NCI-H1694 (cell line): ENCODE data around the gene UXT.
"Not testable (repeated sequence)": the region's sequence is repeated elsewhere in the genome, so short reads cannot be mapped to it uniquely, and the experiment has no call there.

Experiments used
- DNase-seq: peaks from one replicate; lab custom pipeline; 2025; lab: John Stamatoyannopoulos, UW

UXT gene

DNA sequence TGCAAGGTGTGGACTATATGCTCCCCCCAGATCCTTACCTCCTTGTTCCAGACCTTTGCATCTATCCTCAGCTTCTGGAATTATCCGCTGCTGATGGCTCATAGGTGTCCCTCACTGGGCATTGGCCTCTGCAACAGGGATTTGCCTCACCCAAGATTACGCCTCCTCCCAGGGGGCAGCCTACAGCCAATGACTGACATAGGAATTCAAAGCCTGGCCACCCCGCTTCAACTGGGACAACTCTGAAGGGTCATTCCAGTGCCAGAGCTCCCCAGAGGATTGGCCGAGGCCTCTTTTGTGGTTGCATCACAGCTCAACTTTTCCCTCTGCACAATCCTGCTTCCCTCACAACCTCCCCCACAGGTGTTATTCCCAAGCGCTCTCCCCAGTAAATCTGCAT, 44.4 kb downstream of the UXT start:
- no peak for DNase-seq

DNA sequence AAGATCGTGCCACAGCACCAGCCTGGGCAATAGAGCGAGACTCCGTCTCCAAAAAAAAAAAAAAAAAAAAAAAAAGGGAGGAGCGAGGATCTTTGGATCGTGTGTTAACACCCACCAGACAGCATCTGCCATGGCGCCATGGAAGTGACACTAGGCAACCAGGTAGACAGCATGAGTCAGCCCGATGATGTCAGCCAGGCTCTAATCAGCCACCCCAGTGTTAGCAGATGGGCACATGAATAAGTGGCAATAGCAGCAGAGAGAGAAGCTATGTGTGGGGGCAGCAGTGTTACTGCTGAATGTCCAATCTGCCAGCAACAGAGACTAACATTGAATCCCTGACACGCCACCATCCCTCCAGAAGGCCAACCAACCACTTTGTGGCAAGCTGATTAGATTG, 45.9 kb downstream of the UXT start:
- DNase-seq = no peak

GRCh38 chrX:47612418-47612817, 46.6 kb downstream of the UXT start:
- no peak for DNase-seq

- DNase-seq = no peak
Measured at GRCh38 chrX:47611926-47612325, 47.1 kb downstream of the UXT start.

DNA sequence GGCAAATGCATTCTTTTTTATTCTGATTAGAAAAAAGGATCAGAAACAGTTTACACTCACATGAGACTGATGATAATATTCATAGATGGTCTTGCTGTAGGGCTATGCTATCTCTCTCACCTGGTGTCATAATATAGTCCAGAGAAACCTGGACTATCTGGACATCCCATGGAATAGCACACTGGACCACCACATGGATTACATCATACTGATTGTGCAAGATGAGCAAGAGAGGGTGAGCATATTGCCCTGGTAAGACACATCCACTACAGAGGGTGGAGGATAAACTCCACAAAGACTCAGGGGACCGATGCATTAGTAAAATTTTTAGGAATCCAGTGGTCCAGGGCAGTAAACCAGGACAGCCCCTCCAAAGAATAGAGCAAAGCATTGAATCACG, 47.5 kb downstream of the UXT start:
- DNase-seq = no peak

GRCh38 chrX:47610511-47610910, 48.5 kb downstream of the UXT start:
- DNase-seq = no peak

DNA sequence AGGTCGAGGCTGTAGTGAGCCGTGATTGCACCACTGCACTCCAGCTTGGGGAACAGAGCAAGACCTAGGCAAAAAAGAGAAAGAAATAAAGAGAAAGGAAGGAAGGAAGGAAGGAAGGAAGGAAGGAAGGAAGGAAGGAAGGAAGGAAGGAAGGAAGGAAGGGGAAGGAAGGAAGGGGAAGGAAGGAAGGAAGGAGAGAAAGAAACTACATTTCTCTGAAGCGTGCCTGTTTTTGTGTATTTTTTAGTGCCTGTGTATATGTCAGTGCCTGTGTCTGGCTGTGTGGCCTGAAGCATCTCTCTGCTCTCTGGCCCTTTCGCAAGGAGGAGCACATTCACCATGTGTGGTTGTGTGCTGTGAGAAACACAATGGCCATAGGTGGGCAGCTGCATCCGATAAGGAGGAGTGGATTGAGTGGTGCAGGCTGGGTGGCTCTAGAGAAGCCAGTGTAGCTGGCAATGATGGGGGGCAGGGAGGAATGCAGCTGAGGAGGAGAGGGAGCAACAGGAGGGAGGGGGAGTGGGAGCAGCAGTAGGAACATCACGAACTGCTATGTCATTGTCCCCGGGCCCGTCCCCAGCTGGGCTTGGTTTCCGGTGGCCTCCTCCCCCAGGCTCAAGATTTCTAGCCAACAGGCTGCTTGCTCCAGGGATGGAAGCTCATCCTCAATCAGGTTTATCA, 50.7 kb downstream of the UXT start:
- DNase-seq = no peak

GRCh38 chrX:47607091-47607490, 51.9 kb downstream of the UXT start:
- DNase-seq = no peak

DNA sequence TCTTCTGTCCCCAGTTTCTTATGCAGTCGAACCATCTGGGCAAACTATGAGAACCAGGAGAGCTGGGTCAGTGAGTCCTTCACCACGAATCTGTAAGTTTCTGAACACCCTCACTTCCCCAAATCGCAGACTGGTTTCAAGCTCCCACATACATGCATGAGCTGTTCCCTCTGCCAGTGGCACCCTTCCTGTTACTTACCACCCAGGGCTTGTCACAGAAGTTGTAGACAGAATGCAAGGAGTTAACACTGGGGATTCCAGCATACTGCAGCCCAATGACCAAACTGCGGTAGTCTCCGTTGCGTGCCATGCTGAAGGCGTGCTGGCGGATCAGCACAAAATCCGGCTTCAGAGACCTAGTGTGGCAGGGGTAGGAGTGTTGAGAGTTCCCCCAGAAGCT, 54.0 kb downstream of the UXT start:
- DNase-seq = no peak

DNA sequence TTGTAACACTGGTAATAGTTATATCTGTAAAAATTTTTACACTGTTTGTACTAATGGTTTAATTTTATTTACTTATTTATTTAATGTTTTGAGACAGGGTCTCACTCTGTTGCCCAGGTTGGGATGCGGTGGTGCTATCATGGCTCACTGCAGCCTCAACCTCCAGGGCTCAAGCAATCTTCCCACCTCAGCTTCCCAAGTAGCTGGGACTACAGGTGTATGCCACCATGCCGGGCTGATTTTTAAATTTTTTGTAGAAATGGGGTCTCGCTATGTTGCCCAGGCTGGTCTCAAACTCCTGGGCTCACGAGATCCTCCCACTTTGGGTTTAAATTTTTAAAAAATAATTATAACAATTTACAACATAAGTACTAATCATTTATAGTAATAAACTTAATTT, 55.9 kb downstream of the UXT start:
- not testable (repeated sequence) for DNase-seq
